ENCODE results near the gene PSMB10.

The PSMB10 gene

DNA sequence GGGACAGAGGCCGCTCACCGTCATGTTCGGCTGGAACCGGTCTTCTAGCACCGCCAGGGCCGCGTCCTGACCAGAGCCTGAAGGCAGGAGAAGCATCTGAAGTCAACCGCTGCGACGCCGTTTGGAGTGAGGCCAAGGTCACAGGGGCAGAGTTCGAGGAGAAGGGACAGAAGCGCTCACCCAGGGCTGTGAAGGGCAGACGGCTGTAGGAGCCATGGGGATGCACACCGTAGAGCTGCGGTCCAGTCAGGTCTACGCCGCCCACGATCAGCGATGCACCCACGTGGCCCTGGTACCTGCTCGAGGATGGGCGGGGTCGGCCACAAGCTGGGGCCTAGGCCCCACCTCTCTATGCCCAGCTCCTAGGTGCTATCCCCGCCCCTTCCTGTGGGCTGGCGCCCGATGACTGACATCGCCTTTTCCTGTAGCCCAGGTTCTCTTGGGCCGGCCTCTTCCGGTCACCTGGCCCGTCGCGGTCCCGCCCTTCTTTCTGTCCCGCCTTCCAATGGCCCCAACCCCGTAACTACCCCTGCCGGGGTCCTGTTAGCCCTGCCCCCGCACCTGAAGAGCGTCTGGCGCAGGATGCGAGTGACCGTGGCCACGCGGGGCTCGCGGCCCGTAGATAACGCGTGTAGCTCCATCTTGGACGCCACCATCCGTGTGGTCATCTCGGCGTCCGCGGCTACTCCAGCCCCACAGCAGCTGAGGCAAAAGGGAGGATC lies 1.1 kb downstream of the PSMB10 start:
- H3K4me1 ChIP-seq (ENCODE audit: control extremely low read depth in 1 of 4, control insufficient read depth in 4 of 4, insufficient read depth in 4 of 4, low read length in 3 of 4), result peaks cover 4 to 31% (median 29%) of the 10 kb centered on the region in 4 experiments
- ChIA-PET POLR2A (interaction anchor here (0.9 to 2.4 kb wide), 5 partner anchors 28 to 58 kb away, joined by 3 to 16 read pairs (median 4); partner anchors contain the start of gene SLC12A4), CTCF (interaction anchor here (0.9 to 21.3 kb wide), 16 partner anchors 10 to 268 kb away, joined by 3 to 359 read pairs (median 4); partner anchors contain the start of genes EDC4 and NRN1L)
- no peaks in the 10 kb centered on the region for H3K27me3 ChIP-seq (replicated peaks in 2 of 5; ENCODE audit: control insufficient read depth in 4 of 5, insufficient read depth in 5 of 5, low read length in 4 of 5)
- H3K27ac ChIP-seq (ENCODE audit: insufficient read depth in 1 of 2, low read depth in 1 of 2, low read length in 2 of 2, poor library complexity in 1 of 2, severe bottlenecking in 2 of 2), result peak overlapping the region; percentile 64 to 88
- H3K4me3 ChIP-seq (ENCODE audit: control insufficient read depth in 1 of 7, extremely low read depth in 1 of 7, insufficient read depth in 4 of 7, low read depth in 2 of 7, low read length in 6 of 7), result peak overlapping the region; percentile 85 to 99 (median 96)
- 20% methylated on average over 47 of the region's 55 CpGs for WGBS (ENCODE audit: insufficient coverage)
- DNase-seq, result peak; percentile 91 to 96 (median 95)
- peaks cover 0 to 42% (median 36%) of the 10 kb centered on the region in 4 experiments for H3K36me3 ChIP-seq (ENCODE audit: control insufficient read depth in 4 of 4, insufficient read depth in 4 of 4, low read length in 3 of 4)
- no peaks in the 10 kb centered on the region for H3K9me3 ChIP-seq (ENCODE audit: control extremely low read depth in 1 of 5, control insufficient read depth in 4 of 5, insufficient read depth in 2 of 5, low read depth in 1 of 5, low read length in 4 of 5)

DNA sequence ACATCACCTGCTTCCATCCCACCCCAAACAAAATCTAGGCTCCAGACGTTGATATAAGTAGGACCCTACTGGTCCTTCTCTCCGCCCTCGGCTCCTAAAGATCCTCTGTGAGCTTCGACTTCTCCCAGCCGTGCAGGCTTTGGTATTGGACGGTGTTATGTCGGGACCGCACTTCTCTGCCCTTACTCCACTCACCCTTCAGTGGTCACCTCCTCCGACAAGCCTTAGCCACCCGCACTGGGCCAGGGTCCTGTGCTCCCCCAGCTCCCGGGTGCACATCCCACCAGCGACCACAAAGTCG lies 1.6 kb downstream of the PSMB10 start:
- peaks cover 4 to 28% (median 24%) of the 10 kb centered on the region in 4 experiments for H3K4me1 ChIP-seq (ENCODE audit: control extremely low read depth in 1 of 4, control insufficient read depth in 4 of 4, insufficient read depth in 4 of 4, low read length in 3 of 4)
- H3K27me3 ChIP-seq (replicated peaks in 2 of 5; ENCODE audit: control insufficient read depth in 4 of 5, insufficient read depth in 5 of 5, low read length in 4 of 5), result no peaks in the 10 kb centered on the region
- H3K9me3 ChIP-seq (ENCODE audit: control extremely low read depth in 1 of 5, control insufficient read depth in 4 of 5, insufficient read depth in 2 of 5, low read depth in 1 of 5, low read length in 4 of 5), result no peaks in the 10 kb centered on the region
- CTCF ChIA-PET, result interaction anchor here (0.9 to 21.3 kb wide), 14 partner anchors 10 to 267 kb away, joined by 3 to 359 read pairs (median 4); partner anchors contain the start of genes EDC4 and NRN1L
- DNase-seq, result no peak
- 92% methylated on average over 11 of the region's 13 CpGs for WGBS (ENCODE audit: insufficient coverage)
- peaks cover 0 to 47% (median 40%) of the 10 kb centered on the region in 4 experiments for H3K36me3 ChIP-seq (ENCODE audit: control insufficient read depth in 4 of 4, insufficient read depth in 4 of 4, low read length in 3 of 4)
- POLR2A ChIA-PET, result interaction anchor here (0.7 to 2.4 kb wide), 6 partner anchors 16 to 59 kb away, joined by 3 to 16 read pairs (median 4); partner anchors contain the start of gene SLC12A4
- H3K4me3 ChIP-seq (ENCODE audit: control insufficient read depth in 1 of 7, extremely low read depth in 1 of 7, insufficient read depth in 4 of 7, low read depth in 2 of 7, low read length in 6 of 7), result peak overlapping the region in 4 of 7 experiments; percentile 96 to 99 (median 98)
- H3K27ac ChIP-seq (ENCODE audit: insufficient read depth in 1 of 2, low read depth in 1 of 2, low read length in 2 of 2, poor library complexity in 1 of 2, severe bottlenecking in 2 of 2), result peak overlapping the region in 1 of 2 experiments; percentile 36

DNA sequence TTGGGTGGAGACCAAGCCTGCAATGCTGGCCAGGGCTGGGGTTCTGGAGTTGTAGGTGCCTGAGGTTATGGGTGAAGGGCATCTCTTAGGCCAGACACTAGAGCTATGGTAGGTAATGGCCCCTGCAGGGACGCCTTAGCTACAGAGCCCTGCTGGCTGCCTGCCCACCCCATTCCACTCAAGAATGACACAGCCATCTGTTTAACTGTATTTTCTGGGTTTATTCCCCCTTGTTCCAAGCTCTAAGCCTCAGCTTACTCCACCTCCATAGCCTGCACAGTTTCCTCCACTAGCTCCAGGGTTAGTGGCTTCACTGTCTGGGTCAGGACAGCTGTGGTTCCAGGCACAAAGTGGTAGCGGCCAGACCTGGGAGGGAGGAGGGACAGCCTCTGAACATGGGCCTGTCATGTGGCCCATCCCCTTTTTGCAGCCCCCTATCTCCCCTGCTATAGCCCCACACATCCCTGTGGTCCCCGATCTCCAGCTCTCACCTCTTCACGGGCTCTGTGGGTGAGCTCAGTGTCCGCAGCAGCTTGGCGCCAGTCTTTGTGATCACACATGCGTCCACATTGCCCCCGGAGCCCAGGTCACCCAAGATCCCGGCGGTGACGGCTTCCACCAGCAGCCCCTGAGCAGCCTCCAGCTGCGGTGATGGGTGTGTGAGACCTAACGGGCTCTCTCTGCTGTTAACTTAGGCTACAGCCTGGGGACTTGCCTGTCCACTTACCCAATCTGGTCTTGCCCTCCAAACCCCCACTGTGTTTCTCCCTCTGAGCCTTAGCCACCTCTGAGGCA lies 2.1 kb downstream of the PSMB10 start:
- Histone ChIP-seq H3K27me3 (replicated peaks in 2 of 5; ENCODE audit: control insufficient read depth in 4 of 5, insufficient read depth in 5 of 5, low read length in 4 of 5) (no peaks in the 10 kb centered on the region), H3K27ac (ENCODE audit: insufficient read depth in 1 of 2, low read depth in 1 of 2, low read length in 2 of 2, poor library complexity in 1 of 2, severe bottlenecking in 2 of 2) (peak overlapping the region in 1 of 2 experiments; percentile 36), H3K9me3 (ENCODE audit: control extremely low read depth in 1 of 5, control insufficient read depth in 4 of 5, insufficient read depth in 2 of 5, low read depth in 1 of 5, low read length in 4 of 5) (no peaks in the 10 kb centered on the region), H3K4me1 (ENCODE audit: control extremely low read depth in 1 of 4, control insufficient read depth in 4 of 4, insufficient read depth in 4 of 4, low read length in 3 of 4) (peaks cover 4 to 23% (median 19%) of the 10 kb centered on the region in 4 experiments), H3K4me3 (ENCODE audit: control insufficient read depth in 1 of 7, extremely low read depth in 1 of 7, insufficient read depth in 4 of 7, low read depth in 2 of 7, low read length in 6 of 7) (peak overlapping the region in 1 of 7 experiments; percentile 99), H3K36me3 (ENCODE audit: control insufficient read depth in 4 of 4, insufficient read depth in 4 of 4, low read length in 3 of 4) (peaks cover 0 to 52% (median 43%) of the 10 kb centered on the region in 4 experiments)
- 98% methylated on average over 12 of the region's 13 CpGs for WGBS (ENCODE audit: insufficient coverage)
- ChIA-PET POLR2A (interaction anchor here (0.6 to 0.7 kb wide), 3 partner anchors 16 to 514 kb away, joined by 3 to 5 read pairs (median 3); no protein-coding TSS in a partner anchor), CTCF (interaction anchor here (0.9 to 21.3 kb wide), 13 partner anchors 9 to 267 kb away, joined by 3 to 359 read pairs (median 3); partner anchors contain the start of genes DDX28, DUS2, EDC4 and NRN1L)
- no peak for DNase-seq

DNA sequence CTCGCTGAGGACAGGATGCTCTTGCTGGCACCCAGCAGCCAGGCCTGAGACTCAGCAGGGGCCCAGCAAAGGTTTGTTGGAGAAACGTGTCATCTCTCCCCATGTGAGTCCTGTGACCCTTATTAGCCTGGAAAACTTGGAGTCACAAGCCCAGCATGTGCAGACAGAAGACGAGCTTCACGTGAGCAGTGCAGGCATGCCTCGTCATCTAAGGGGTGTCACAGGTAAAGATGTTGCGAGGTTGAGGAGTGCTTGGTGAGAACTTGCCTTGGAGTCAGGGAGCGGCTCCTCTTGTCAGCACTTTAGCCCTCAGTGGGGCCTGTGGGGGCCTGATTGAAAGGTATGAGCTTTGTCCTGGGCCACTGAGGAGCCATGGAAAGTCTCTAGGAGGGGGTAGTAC lies 2.8 kb downstream of the PSMB10 start:
- no peak overlapping the region for H3K4me3 ChIP-seq (ENCODE audit: control insufficient read depth in 1 of 7, extremely low read depth in 1 of 7, insufficient read depth in 4 of 7, low read depth in 2 of 7, low read length in 6 of 7)
- peaks cover 0 to 59% (median 48%) of the 10 kb centered on the region in 4 experiments for H3K36me3 ChIP-seq (ENCODE audit: control insufficient read depth in 4 of 4, insufficient read depth in 4 of 4, low read length in 3 of 4)
- no peak for DNase-seq
- peaks cover 4 to 22% (median 19%) of the 10 kb centered on the region in 4 experiments for H3K4me1 ChIP-seq (ENCODE audit: control extremely low read depth in 1 of 4, control insufficient read depth in 4 of 4, insufficient read depth in 4 of 4, low read length in 3 of 4)
- ChIA-PET CTCF (interaction anchor here (0.8 to 21.3 kb wide), 11 partner anchors 8 to 266 kb away, joined by 3 to 359 read pairs (median 3); partner anchors contain the start of genes DDX28, DUS2, EDC4 and NRN1L), POLR2A (interaction anchor here (0.6 kb wide), 1 partner anchor 23 kb away, joined by 5 read pairs; no protein-coding TSS in a partner anchor)
- WGBS (ENCODE audit: insufficient coverage), result 97% methylated on average over 7 of the region's 7 CpGs
- H3K27me3 ChIP-seq (replicated peaks in 2 of 5; ENCODE audit: control insufficient read depth in 4 of 5, insufficient read depth in 5 of 5, low read length in 4 of 5), result no peaks in the 10 kb centered on the region
- H3K9me3 ChIP-seq (ENCODE audit: control extremely low read depth in 1 of 5, control insufficient read depth in 4 of 5, insufficient read depth in 2 of 5, low read depth in 1 of 5, low read length in 4 of 5), result no peaks in the 10 kb centered on the region
- H3K27ac ChIP-seq (ENCODE audit: insufficient read depth in 1 of 2, low read depth in 1 of 2, low read length in 2 of 2, poor library complexity in 1 of 2, severe bottlenecking in 2 of 2), result no peak overlapping the region

DNA sequence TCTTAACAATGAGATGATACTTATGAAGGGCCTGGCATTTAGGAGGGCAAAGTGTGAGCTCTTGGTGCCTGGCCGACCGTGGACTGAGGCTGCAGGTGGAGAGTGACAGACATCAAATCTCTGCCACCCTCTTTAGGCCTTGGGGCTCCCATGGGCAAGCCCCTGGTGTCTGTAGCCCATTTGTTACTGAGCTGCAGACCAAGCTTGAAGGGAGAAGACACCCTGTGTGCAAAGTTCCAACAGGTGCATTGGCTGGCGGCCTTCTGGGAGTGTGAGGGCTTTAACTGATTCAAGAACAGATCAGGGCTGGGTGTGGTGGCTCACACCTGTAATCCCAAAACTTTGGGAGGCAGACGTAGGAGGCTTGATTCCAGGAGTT lies 4.2 kb downstream of the PSMB10 start:
- CTCF ChIA-PET, result interaction anchor here (0.8 to 21.3 kb wide), 4 partner anchors 18 to 116 kb away, joined by 3 to 359 read pairs (median 4); partner anchors contain the start of genes EDC4 and NRN1L
- Histone ChIP-seq H3K27ac (ENCODE audit: insufficient read depth in 1 of 2, low read depth in 1 of 2, low read length in 2 of 2, poor library complexity in 1 of 2, severe bottlenecking in 2 of 2) (no peak overlapping the region), H3K36me3 (ENCODE audit: control insufficient read depth in 4 of 4, insufficient read depth in 4 of 4, low read length in 3 of 4) (peaks cover 0 to 71% (median 57%) of the 10 kb centered on the region in 4 experiments), H3K9me3 (ENCODE audit: control extremely low read depth in 1 of 5, control insufficient read depth in 4 of 5, insufficient read depth in 2 of 5, low read depth in 1 of 5, low read length in 4 of 5) (no peaks in the 10 kb centered on the region), H3K27me3 (replicated peaks in 2 of 5; ENCODE audit: control insufficient read depth in 4 of 5, insufficient read depth in 5 of 5, low read length in 4 of 5) (no peaks in the 10 kb centered on the region), H3K4me1 (ENCODE audit: control extremely low read depth in 1 of 4, control insufficient read depth in 4 of 4, insufficient read depth in 4 of 4, low read length in 3 of 4) (peaks cover 4 to 20% (median 17%) of the 10 kb centered on the region in 4 experiments), H3K4me3 (ENCODE audit: control insufficient read depth in 1 of 7, extremely low read depth in 1 of 7, insufficient read depth in 4 of 7, low read depth in 2 of 7, low read length in 6 of 7) (no peak overlapping the region)
- 100% methylated on average over 1 of the region's 4 CpGs for WGBS (ENCODE audit: insufficient coverage)
- no peak for DNase-seq
- POLR2A ChIA-PET, result no interaction called here

DNA sequence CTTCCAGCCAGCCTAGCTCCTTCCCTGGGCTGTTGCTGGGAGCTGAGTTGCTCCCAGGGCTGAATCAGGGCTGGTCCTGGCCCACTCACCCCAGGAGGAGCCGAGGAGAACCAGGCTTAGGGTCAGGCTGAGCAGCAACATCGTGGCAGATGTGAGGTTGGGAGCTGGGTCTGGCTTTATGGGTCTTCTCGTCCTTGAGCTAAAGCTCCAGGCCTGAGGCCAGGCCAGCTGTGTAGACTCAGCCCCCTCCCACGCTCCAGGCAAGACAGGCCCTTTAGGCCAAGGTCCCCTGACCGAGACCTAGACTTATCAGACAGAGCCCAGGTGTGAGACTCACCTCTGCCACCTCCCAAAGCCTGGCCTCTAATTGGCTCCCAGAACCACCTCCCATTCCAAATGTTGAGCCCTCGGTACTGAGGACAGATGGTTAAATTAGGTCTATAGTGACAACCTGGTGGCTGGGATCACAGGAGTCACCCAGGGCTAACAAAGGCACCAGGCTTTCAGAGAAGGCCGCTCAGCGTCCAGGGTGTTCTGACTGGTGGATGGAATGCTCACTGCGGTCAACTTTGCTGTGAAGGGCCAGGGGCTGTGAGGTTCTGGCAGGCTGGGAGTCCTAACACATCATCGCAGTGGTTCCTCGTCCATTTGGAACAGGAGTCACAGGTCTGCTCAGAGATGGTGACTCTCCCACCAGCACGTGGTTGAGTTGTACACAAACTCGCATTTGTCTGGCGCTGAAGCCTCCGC lies 4.8 kb downstream of the PSMB10 start, which contains the start of gene CTRL:
TSS of gene CTRL (minus strand) at position 151 of the 750 bp plus-strand sequence. CDS start at position 141, 10 bp downstream.
- H3K4me3 ChIP-seq (ENCODE audit: control insufficient read depth in 1 of 7, extremely low read depth in 1 of 7, insufficient read depth in 4 of 7, low read depth in 2 of 7, low read length in 6 of 7), result no peak within 1 kb of the TSS
- WGBS (ENCODE audit: insufficient coverage), result 99% methylated on average over 14 of the region's 15 CpGs
- DNase-seq, result no peak
- peaks cover 0 to 76% (median 60%) of the 10 kb centered on the region in 4 experiments for H3K36me3 ChIP-seq (ENCODE audit: control insufficient read depth in 4 of 4, insufficient read depth in 4 of 4, low read length in 3 of 4)
- peaks cover under 1 to 15% (median 11%) of the 10 kb centered on the region in 4 experiments for H3K4me1 ChIP-seq (ENCODE audit: control extremely low read depth in 1 of 4, control insufficient read depth in 4 of 4, insufficient read depth in 4 of 4, low read length in 3 of 4)
- peak within 1 kb of the TSS in 1 of 2 experiments; percentile 17 for H3K27ac ChIP-seq (ENCODE audit: insufficient read depth in 1 of 2, low read depth in 1 of 2, low read length in 2 of 2, poor library complexity in 1 of 2, severe bottlenecking in 2 of 2)
- no peaks in the 10 kb centered on the region for H3K27me3 ChIP-seq (replicated peaks in 2 of 5; ENCODE audit: control insufficient read depth in 4 of 5, insufficient read depth in 5 of 5, low read length in 4 of 5)
- POLR2A ChIA-PET, result no interaction called here
- H3K9me3 ChIP-seq (ENCODE audit: control extremely low read depth in 1 of 5, control insufficient read depth in 4 of 5, insufficient read depth in 2 of 5, low read depth in 1 of 5, low read length in 4 of 5), result no peaks in the 10 kb centered on the region
- CTCF ChIA-PET, result interaction anchor here (0.6 to 21.3 kb wide), 7 partner anchors 9 to 259 kb away, joined by 3 to 359 read pairs (median 4); partner anchors contain the start of genes EDC4 and NRN1L
